IPS-18a (cell line): ENCODE results near the gene TXNDC17.
"Not testable (repeated sequence)": the region's sequence is repeated elsewhere in the genome, so short reads cannot be mapped to it uniquely, and the experiment has no call there.

Experiments used
- H3K27ac ChIP-seq: one replicate; pipeline ENCODE4 v1.5.1; 2013; ENCODE audit warnings: low read length
- H3K27me3 ChIP-seq: one replicate; pipeline ENCODE4 v1.6.1; 2013; ENCODE audit warnings: mild to moderate bottlenecking, low read length; ENCODE audit not compliant: control insufficient read depth, insufficient read depth
- H3K36me3 ChIP-seq: one replicate; pipeline ENCODE4 v1.6.1; 2013; ENCODE audit warnings: low read depth, low read length; ENCODE audit not compliant: control insufficient read depth
- H3K4me1 ChIP-seq: one replicate; pipeline ENCODE4 v1.6.1; 2013; ENCODE audit warnings: low read depth, low read length; ENCODE audit not compliant: control insufficient read depth
- H3K4me3 ChIP-seq: one replicate; pipeline ENCODE4 v1.5.1; 2013; ENCODE audit warnings: low read length
- H3K9ac ChIP-seq: one replicate; pipeline ENCODE4 v1.6.1; 2013; ENCODE audit warnings: mild to moderate bottlenecking, low read length, moderate library complexity
- H3K9me3 ChIP-seq: one replicate; pipeline ENCODE4 v1.6.1; 2013; ENCODE audit warnings: low read depth, low read length; ENCODE audit not compliant: control insufficient read depth

The TXNDC17 gene

DNA sequence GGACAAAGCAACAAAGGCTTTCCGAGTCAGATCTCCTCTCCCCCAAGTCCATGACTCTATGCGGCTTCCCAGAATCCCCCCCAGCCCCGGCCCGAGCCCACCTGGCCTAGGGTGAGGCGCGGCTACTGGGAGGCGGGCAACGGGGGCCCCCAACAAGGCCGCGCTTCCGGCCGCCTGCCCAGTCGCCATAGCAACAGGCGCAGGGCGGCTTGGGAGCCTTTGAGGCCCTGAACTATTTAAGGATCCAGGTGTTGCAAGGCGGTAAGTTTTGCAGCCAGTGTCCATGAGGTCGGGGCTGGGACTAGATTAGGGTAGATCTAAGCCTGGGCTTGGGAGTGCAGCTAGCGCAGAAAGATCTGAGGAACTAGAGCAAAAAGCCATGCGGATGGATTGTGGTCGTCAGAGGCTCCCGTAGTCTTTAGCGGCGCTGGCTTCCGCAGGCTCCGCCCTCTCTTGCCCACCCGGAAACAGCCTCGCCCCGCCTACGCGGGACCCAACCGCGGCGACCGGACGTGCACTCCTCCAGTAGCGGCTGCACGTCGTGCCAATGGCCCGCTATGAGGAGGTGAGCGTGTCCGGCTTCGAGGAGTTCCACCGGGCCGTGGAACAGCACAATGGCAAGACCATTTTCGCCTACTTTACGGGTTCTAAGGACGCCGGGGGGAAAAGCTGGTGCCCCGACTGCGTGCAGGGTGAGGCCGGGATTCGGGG is at the start of gene TXNDC17, which contains the start of gene KIAA0753:
Gene TXNDC17 (plus strand): TSS at position 525 of the 711 bp plus-strand sequence. CDS start 23 bp downstream, at position 548.
Gene KIAA0753 (minus strand): TSS at position 176 of the 711 bp plus-strand sequence. CDS start 5,608 bp downstream, outside the sequence.
- H3K9me3 ChIP-seq = no peaks in the 10 kb centered on the region
- H3K27me3 ChIP-seq = no peaks in the 10 kb centered on the region
- H3K4me3 ChIP-seq = peak within 1 kb of the TSS; percentile 89
- peaks cover 9% of the 10 kb centered on the region for H3K4me1 ChIP-seq
- peaks cover 30% of the 10 kb centered on the region for H3K36me3 ChIP-seq
- H3K27ac ChIP-seq = peak within 1 kb of the TSS; percentile 84
- peak within 1 kb of the TSS; percentile 88 for H3K9ac ChIP-seq

DNA sequence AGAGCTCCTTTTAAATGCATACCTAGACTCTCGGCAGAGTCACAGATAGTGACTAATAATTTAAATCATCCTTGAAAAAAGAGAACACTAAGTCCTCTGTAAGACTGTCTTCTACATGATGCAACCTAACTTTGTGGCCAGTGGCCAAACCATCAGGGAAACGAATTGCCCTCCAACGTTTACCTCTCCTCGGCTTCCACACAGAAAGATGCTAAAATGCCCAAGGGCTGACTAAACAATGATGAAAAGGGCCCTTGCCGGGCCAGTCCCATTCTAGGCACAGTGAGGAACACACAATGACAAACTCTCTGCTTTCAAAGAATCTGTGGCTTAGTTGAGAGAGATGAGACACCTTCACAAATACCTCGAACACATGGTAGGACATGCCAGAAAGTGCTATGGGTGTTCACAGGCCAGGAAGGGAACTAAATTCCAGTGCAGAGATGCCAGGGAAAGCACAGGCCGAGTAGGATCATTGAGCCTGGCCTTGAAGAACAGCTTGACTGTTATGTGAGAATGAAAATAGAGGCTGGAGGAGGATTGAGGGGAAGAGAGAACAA is 49.2 kb upstream of the TXNDC17 start:
- no peaks in the 10 kb centered on the region for H3K9me3 ChIP-seq
- no peak overlapping the region for H3K9ac ChIP-seq
- no peak overlapping the region for H3K4me3 ChIP-seq
- no peaks in the 10 kb centered on the region for H3K27me3 ChIP-seq
- no peaks in the 10 kb centered on the region for H3K4me1 ChIP-seq
- H3K36me3 ChIP-seq = peaks cover 83% of the 10 kb centered on the region
- H3K27ac ChIP-seq = no peak overlapping the region

DNA sequence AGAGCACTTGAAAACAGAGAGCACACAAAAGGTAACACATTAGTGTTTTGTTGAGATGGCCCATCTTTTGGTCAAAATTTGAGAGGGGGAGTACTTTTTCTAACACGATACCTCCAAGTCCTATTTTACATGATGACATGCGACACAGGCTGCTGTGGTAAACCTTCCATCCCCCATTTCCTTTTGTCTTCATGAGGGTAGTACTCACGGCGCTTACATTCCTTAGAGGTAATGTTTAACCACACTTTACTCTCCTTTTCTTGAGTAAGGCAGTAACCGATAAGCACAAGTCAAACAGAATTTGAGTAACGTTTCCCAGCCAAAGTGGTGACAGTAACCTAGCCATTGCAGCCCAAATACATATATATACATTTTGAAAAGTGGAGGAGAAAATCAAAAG is 48.7 kb upstream of the TXNDC17 start:
- H3K27me3 ChIP-seq = no peaks in the 10 kb centered on the region
- no peak overlapping the region for H3K4me3 ChIP-seq
- H3K4me1 ChIP-seq = no peaks in the 10 kb centered on the region
- peaks cover 85% of the 10 kb centered on the region for H3K36me3 ChIP-seq
- H3K27ac ChIP-seq = no peak overlapping the region
- no peak overlapping the region for H3K9ac ChIP-seq
- no peaks in the 10 kb centered on the region for H3K9me3 ChIP-seq

DNA sequence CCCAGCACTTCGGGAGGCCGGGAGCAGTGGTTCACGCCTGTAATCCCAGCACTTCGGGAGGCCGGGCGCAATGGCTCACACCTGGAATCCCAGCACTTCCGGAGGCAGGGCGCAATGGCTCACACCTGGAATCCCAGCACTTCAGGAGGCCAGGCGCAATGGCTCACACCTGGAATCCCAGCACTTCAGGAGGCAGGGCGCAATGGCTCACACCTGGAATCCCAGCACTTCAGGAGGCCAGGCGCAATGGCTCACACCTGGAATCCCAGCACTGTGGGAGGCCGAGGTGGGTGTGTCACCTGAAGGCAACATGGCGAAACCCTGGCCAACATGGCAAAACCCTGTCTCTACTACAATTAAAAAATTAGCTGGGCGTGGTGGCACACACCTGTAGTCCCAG is 47.5 kb upstream of the TXNDC17 start:
- not testable (repeated sequence) for H3K4me3 ChIP-seq, H3K4me1 ChIP-seq, H3K27ac ChIP-seq, H3K9me3 ChIP-seq, H3K9ac ChIP-seq, H3K27me3 ChIP-seq
- H3K36me3 ChIP-seq = peaks cover 77% of the 10 kb centered on the region

DNA sequence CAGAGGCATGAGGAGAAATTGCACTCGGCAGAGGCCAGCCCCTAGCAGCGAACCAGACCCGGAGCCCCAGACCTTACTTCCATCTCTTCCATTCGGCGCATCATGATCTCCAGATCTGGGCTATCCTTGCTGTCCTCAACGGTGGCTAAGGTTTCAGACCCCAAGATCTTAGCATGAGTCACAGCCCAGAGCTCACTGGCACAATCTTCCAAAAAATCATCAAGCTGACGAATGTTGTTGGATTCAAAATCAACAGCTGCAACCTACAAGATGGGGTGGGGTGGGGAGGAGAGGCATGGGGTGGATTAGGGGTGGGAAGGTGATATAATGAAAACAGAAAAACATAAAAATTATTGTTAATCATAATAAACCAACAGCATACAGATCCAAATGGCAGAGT is 44.8 kb upstream of the TXNDC17 start:
- Histone ChIP-seq H3K36me3 (peaks cover 76% of the 10 kb centered on the region), H3K27ac (no peak overlapping the region), H3K27me3 (no peaks in the 10 kb centered on the region)

DNA sequence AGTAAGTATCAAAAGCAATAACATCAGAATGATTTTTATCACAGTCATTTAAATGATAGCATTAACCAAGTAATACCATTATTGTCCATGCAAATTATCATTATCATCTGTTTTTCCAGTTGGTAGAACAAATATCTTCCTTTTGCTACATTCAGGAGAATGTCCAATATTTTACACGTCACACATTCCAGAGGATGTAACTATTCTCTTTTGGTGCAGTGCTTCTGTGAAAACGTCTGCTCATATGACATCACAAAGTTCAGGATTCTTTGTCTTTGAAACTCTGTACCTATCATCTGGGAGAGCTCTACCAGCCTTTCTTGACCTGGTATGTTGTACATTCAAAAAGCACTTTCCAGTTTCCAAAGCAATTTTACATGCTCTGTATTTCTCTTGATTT is 44.3 kb upstream of the TXNDC17 start:
- H3K9me3 ChIP-seq = no peaks in the 10 kb centered on the region
- no peaks in the 10 kb centered on the region for H3K4me1 ChIP-seq
- no peaks in the 10 kb centered on the region for H3K27me3 ChIP-seq
- H3K36me3 ChIP-seq = peaks cover 72% of the 10 kb centered on the region
- H3K4me3 ChIP-seq = no peak overlapping the region
- H3K9ac ChIP-seq = no peak overlapping the region
- H3K27ac ChIP-seq = no peak overlapping the region

More for the DNA sequence above, 44.8 kb upstream of the TXNDC17 start:
- H3K9me3 ChIP-seq = no peaks in the 10 kb centered on the region
- no peak overlapping the region for H3K9ac ChIP-seq
- no peak overlapping the region for H3K4me3 ChIP-seq
- no peaks in the 10 kb centered on the region for H3K4me1 ChIP-seq

DNA sequence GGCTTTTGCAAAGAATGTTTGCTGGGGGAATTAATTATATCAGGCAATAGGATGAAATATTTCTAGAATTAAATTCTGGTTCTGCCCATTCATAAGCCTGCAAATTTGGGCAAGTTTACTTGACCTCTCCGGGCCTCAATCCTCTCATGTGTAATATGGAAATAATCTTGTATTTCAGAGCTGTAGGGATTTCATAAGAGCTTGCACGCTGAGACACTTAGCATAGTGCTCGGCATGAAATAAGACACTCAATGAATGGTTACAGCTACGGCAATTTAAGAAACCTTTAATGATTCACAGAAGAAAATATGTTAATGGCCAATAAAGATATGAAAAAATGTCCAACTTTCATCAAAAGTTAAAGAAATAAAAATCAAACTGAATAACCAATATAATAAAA is 43.9 kb upstream of the TXNDC17 start:
- Histone ChIP-seq H3K9me3 (no peaks in the 10 kb centered on the region), H3K9ac (no peak overlapping the region), H3K36me3 (peaks cover 70% of the 10 kb centered on the region), H3K27me3 (no peaks in the 10 kb centered on the region), H3K27ac (no peak overlapping the region), H3K4me3 (no peak overlapping the region), H3K4me1 (no peaks in the 10 kb centered on the region)

DNA sequence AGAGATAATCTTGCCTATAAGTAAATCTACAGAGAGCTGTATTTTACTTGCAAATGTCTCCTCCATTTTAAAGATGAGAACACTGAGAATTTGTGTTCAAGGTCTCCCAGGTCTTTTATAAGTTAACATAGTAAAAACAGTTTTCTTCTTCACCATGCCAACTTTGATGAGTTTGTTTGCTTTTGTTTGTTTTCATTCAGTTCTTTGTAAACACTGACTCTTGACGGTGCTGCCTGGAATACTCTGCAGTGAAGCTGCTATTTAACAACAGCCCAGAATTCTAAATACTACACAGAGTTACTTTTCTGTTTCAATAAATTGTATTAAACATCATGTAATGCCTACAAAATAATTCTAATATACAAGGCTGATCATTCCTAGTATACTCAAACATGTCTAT is 43.1 kb upstream of the TXNDC17 start:
- Histone ChIP-seq H3K4me3 (no peak overlapping the region), H3K27me3 (no peaks in the 10 kb centered on the region), H3K36me3 (peaks cover 69% of the 10 kb centered on the region), H3K9me3 (no peaks in the 10 kb centered on the region), H3K27ac (no peak overlapping the region), H3K4me1 (no peaks in the 10 kb centered on the region), H3K9ac (no peak overlapping the region)

DNA sequence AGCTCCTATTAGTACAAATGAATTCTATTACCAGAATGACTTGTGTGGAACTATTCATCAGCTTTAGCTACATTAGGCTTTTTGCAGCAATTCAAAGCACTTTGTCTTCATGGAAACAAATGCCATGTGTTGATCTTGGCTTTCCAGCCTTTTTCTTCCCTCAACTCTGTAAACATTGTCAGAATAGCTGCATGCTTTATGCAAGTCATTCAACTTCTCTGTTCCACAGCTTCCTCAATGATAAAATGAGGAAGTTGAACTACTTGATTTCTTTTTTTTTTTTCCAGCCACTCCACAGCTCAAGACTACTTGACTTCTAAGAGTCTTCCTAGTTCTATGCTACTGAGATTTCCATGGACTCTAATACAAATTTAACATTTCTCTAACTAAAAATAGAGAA is 41.5 kb upstream of the TXNDC17 start:
- H3K4me1 ChIP-seq = no peaks in the 10 kb centered on the region
- peaks cover 59% of the 10 kb centered on the region for H3K36me3 ChIP-seq
- no peaks in the 10 kb centered on the region for H3K9me3 ChIP-seq
- no peak overlapping the region for H3K27ac ChIP-seq
- no peak overlapping the region for H3K4me3 ChIP-seq
- no peaks in the 10 kb centered on the region for H3K27me3 ChIP-seq
- H3K9ac ChIP-seq = no peak overlapping the region

DNA sequence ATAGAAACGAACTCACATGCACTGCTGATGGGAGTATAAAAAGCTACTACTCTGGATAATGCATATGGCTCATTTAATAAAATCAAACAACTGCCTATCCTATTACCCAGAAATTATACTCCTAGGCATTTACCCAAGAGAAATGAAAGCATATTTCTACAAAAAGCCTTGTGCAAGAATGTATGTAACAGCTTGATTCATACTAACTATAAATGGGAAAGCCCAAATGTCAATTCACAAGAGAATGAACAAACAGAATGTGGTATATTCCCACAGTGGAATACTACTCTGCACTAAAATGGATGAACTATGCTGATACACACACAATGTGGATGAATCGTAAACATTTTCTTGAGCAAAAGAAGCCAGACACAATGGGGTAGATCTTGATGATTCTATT is 38.7 kb upstream of the TXNDC17 start:
- no peaks in the 10 kb centered on the region for H3K27me3 ChIP-seq
- no peaks in the 10 kb centered on the region for H3K9me3 ChIP-seq
- no peaks in the 10 kb centered on the region for H3K4me1 ChIP-seq
- no peak overlapping the region for H3K9ac ChIP-seq
- H3K36me3 ChIP-seq = peaks cover 57% of the 10 kb centered on the region
- H3K4me3 ChIP-seq = no peak overlapping the region
- no peak overlapping the region for H3K27ac ChIP-seq

DNA sequence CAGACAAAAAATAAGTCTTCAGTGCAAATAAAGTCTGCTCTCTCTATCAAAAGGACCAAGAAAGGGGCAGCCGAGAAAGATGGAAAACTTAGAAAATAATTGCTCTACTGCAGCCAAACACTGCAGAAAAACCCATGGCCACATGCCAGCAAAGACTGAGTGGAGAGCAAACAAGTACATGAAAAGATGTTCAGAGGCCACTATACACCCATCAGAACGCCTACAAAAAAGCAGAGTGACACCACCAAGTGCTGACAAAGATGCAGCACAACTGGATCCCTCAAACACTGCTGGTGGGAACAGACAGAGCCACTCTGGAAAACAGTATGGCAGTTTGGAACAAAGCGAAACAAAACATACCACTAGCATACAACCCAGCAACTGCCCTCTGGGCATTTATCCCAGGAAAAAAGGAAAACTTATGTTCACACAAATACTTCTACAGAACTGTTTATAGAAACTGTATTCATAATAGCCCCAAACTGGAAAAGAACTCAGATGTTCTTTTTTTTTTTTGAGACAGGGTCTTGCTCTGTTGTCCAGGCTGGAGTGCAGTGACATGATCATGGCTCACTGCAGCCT is 37.0 kb upstream of the TXNDC17 start:
- Histone ChIP-seq H3K4me1 (no peaks in the 10 kb centered on the region), H3K9me3 (no peaks in the 10 kb centered on the region), H3K4me3 (no peak overlapping the region), H3K27me3 (no peaks in the 10 kb centered on the region), H3K36me3 (peaks cover 59% of the 10 kb centered on the region), H3K27ac (no peak overlapping the region), H3K9ac (no peak overlapping the region)

DNA sequence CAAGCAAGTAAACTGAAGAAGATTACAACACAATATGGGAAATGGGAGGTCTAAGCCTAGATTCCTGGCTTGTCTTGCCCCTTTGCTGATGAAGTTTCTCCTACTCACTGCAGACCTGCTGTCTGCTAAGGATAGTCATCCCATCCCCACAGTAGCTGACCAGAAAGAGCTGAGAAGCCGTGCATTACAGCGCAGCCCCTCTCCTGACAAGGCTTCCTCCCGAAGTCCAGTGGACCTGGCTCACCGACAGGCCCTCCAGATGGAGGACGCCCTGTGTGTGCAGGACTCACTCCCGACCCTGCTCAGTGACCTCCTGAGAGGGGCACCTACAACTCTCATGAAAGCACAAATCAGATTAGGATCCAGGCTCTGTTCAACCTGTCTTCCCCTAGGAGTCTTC is 35.7 kb upstream of the TXNDC17 start:
- no peak overlapping the region for H3K9ac ChIP-seq
- no peak overlapping the region for H3K27ac ChIP-seq
- no peaks in the 10 kb centered on the region for H3K4me1 ChIP-seq
- no peak overlapping the region for H3K4me3 ChIP-seq
- H3K36me3 ChIP-seq = peaks cover 56% of the 10 kb centered on the region
- no peaks in the 10 kb centered on the region for H3K27me3 ChIP-seq
- no peaks in the 10 kb centered on the region for H3K9me3 ChIP-seq
